Glomerular visceral epithelial cell (primary cell): ENCODE data around the gene PROM2.
A peak's percentile ranks its signal among the peaks of the same experiment; 100 is the strongest.

Source experiments
- DNase-seq: peaks from one replicate; pipeline ENCODE4 v3.0.0-alpha.2; 2016; ENCODE audit errors: extremely low spot score

PROM2 gene

DNA sequence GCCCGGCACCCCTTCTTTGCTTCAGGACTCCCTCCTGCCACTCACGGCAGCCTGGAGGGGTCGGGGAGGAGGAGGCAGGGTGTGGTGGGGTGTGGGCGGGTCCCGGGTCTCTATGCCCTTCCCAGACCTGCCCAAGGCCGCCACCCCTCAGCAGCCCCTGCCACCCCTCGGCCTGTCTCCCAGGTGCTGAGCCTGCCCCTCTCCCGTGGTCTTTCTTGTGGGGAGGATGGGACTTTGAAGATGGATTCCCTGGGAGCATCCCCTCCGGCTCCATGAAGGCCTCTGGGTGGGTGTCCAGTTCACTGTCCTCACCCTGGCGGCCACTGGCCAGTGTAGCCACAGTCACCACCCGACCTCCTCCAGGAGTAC lies 46.1 kb downstream of the PROM2 start:
- DNase-seq: no peak

DNA sequence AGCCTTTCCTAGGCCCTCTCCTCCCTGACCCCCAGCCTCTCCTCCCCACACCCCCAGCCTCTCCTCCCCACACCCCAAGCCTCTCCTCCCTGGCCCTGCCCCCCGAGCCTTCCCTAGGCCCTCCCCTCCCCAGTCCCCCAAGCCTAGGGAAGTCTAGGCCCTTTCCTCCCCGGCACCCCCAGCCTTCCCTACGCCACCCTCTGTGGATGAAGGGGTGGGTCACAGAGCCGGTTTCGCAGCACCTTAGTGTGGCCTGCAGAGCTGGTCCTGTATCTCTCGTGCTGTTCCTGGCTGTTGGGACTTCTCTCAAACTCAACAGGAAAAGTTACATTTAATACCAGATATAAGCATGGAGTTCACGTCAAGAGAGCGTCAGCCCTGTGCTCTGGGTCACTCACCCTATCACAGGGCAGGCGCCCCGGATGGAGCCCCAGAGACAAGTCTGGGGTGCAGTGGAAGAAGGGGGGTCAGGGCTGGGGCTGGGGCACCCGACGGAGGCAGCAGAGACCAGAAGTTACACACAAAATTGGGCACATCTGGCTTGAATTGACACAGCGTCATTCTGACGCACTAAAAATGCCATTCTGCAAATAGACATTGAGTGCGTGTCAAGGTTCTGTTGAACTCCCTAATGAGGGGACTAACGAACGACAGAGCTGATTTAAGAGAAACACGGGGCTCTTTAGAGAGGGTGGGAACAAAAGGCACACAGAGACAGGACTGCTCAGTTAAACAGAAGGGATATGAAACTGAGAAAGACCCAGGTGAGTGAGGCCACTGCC lies 46.9 kb downstream of the PROM2 start:
- DNase-seq: no peak

GRCh38 chr2:95323347-95324155 lies 49.3 kb downstream of the PROM2 start:
- peak; percentile 70 for DNase-seq

GRCh38 chr2:95325026-95325425 lies 50.8 kb downstream of the PROM2 start:
- no peak for DNase-seq

GRCh38 chr2:95325590-95326432 lies 51.6 kb downstream of the PROM2 start:
- DNase-seq: no peak

DNA sequence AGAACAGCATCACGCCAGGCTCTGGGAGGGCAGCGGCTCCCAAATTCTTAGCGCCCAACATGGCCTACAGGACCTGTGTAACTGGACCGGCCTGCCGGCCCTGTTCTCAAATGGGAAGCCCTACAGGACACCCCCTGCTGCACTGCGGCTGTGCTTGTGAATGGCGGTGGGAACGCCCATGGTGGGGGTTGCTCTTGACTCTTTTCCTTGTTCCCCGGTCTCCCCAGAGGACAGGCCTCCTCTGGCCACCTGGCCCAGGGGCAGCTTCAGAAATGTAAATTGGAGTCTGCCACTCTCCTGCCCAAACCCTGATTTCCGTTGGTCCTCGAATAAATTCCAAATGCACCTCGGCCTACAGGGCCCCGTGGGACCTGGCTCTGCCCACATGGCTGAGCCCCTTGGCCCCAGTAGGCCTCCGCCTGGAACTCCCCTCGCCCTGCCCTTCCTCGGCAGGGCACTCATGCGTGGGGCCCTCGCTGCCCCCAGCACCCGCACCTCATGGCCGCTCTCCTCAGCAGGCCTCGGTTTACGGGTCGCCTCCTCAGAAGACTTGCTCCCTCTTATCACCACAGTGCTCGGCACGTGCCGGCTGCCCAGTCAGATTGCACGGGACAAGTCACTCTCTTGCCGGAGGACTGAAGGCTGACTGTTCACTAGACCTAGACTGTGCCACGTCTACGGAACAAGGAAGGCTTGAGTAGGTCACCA lies 52.3 kb downstream of the PROM2 start:
- no peak for DNase-seq

DNA sequence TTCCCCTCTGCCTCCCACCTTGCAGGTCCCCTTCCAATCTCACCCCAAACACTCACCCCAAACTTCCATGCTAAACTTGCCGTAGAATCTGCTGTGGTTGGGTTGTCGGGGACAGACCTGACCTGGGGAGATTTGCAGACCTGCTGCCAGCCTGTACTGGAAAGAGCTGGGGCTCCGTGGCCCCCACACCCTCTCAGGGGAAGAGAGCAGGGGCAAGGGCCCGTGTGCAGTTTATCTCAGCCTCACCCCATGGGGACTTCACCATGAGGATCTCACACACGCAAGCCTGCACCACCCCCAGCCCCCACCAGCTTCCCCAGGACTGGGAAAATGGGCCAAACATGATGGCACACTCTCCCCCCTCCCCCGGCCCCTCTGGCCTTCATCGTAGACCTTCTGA lies 53.6 kb downstream of the PROM2 start:
- DNase-seq: no peak

- peak; percentile 59 for DNase-seq
These were observed 54.3 kb downstream of the PROM2 start for GRCh38 chr2:95328358-95329125.

DNA sequence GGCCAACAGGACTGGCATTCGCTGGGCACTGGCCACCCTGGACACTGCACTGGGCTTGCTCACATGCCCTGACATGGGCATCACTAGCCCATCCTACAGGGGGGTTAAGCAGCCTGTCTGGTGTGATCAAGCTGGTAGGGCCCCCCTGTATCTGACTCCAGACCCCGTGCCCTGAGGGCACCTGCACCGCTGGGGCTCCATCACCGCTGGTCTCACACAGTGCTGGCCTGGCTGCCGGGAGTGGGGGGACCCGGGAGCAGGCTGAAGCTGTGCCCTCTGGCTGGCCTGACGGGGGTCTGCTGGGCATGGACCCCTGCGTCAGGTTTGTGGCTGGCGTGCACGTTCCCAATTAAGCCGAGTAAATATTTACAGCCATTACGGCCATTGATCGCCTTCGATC lies 55.2 kb downstream of the PROM2 start:
- no peak for DNase-seq

DNA sequence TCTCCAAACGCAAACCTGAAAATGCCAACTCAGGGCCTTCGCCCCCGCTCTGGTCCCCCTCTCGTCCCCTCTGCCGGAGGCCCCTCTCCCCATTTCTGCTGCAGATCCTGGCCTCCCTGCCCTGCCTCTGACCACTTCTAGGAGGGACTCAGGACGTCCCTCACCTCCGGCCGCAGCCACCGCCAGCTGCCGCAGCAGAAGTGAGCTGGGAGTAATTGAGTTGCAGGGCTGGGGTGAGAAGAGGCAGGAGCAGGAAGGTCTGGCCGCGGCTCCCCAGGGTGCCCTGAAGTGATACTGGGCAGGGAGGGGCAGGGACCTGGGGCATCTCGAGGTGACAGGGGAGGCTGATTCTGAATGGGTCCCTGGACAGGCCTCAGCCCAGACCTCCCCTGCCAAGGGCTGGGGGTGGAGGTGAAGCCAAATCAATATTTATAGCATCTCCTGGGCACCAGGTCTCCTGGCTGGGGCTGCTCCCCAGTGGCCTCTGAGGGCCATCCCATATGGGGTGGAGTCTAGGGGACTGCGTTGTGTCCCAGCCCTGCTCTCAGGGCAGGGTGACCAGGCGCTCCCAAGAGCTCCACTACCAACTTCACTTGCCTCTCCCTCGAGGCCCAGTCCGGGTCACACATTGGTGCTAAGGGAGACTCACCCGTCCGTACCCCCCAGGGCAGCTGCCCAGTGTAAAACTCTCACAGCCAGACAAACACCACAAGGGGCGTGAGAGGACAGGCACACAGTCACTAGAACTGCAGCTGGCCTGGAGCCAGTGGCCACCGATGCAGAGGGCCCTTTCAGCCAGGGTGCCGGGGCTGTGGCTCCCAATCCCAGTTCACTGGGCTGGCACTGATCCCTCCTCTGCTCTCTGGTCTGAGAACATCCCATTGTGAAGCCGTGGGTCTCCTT lies 55.9 kb downstream of the PROM2 start:
- DNase-seq: peak; percentile 71

DNA sequence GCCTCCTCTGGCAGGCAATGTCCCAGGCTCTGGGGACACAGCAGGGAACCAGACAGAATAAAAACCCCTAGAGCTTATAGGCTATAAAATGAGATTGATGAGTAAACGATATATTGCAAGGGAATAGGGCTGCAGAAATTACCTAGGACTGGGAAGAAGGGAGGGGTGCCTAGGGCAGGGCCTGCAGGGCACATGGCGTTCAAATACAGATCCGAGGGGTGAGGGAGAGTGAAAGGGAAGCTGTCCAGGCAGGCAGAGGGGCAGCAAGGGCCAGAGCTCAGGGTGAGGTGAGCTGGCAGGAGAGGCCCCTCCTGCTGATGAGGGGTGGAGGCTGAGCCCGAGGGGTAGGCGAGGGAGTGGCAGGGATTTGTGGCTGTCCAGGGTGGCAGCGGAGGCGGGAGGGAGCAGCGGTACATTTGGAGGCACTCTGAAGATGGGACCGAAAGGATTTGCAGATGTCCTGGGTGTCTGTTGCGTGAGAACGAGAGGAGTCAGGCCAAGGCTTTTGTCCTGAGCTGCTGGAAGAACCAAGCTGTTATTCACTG lies 56.6 kb downstream of the PROM2 start:
- no peak for DNase-seq

- no peak for DNase-seq
These were observed 57.4 kb downstream of the PROM2 start for GRCh38 chr2:95331606-95332005.

- DNase-seq: no peak
These were observed 57.8 kb downstream of the PROM2 start for GRCh38 chr2:95332036-95332435.

DNA sequence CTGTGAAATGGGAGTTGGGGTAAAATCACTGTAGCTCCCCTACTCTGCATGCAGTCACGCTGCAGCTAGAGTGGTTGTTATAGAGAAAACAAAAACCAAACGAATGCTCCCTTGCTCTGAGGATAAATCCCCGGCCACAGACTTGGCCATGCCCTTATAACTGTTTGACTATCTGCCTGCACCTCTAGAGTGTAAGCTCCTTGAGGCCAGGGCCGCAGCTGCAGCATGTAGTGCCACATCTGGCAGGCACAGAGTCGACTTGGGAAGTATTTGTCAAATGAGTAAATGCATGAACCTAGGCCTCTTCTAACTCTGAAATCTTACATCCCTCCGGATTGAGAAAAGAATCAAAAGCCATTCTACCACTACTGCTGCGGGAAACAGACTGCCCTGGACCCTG lies 58.8 kb downstream of the PROM2 start:
- no peak for DNase-seq

GRCh38 chr2:95333888-95334338 lies 59.7 kb downstream of the PROM2 start:
- peak; percentile 96 for DNase-seq

GRCh38 chr2:95334916-95335641 lies 60.8 kb downstream of the PROM2 start:
- DNase-seq: peak; percentile 44

DNA sequence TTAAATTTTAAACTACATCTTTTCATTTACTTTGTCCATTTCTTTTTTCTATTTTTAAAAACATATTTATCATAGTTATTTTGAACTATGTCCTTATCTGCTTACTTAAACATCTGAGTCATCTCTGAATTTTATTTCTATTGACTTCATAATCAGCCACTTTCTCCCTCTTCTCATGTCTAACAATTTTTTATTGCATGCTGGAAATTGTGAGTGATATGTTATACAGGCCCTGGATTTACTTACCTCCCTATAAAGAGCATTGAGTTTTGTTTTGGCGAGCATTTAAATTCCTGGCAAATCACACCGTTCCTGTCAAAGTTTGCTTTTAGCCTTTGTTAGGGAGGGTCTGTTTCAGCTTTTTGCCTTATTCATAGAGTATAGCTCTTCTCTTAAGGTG lies 62.2 kb downstream of the PROM2 start:
- DNase-seq: no peak

DNA sequence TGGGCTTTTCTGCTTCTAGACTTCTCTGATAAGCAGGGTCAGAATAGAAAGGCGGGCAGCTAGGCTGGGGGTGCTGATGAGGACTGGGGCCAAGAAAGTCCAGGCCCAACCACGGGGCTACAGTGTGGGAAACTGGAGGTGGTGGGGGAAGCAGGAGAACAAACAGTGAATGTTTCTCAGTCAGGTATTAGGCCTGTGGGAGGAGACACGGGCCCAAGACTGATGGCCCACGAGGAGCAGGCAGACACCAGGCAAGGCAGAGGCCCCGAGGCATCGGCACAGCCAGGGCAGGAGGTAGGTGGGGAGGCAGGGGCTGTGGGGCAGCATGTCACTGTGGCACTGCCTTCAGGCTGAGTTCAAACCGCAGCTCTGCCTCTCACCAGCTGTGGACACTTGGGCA lies 63.6 kb downstream of the PROM2 start:
- DNase-seq: no peak
